Regular cardiac myocyte (primary cell): ENCODE measurements around the gene MICAL1. TPM values are rescaled to one million over a fixed set of nuclear protein-coding genes. Genes with fewer than 3 reads are reported as not detected.

ENCODE experiments used
- total RNA-seq: library from RNA; depleted of rRNA; stranded (reverse); fragments of >200 nt; gene quantifications from 2 replicates; pipeline ENCODE4 v1.2.3, GENCODE V29; 2014

The MICAL1 gene
- 37.2 and 40.3 TPM in 2 replicates for total RNA-seq

GRCh38 chr6:109455437-109456110, at the start of gene MICAL1:
TSS of gene MICAL1 (minus strand) at chr6:109455772. CDS start at chr6:109454196, 1,576 bp downstream.

GRCh38 chr6:109482905-109483734, 27.5 kb upstream of the MICAL1 start, which contains the start of gene ZBTB24:
TSS of gene ZBTB24 (minus strand) at chr6:109483219. CDS start at chr6:109482026, 1,193 bp downstream.

DNA sequence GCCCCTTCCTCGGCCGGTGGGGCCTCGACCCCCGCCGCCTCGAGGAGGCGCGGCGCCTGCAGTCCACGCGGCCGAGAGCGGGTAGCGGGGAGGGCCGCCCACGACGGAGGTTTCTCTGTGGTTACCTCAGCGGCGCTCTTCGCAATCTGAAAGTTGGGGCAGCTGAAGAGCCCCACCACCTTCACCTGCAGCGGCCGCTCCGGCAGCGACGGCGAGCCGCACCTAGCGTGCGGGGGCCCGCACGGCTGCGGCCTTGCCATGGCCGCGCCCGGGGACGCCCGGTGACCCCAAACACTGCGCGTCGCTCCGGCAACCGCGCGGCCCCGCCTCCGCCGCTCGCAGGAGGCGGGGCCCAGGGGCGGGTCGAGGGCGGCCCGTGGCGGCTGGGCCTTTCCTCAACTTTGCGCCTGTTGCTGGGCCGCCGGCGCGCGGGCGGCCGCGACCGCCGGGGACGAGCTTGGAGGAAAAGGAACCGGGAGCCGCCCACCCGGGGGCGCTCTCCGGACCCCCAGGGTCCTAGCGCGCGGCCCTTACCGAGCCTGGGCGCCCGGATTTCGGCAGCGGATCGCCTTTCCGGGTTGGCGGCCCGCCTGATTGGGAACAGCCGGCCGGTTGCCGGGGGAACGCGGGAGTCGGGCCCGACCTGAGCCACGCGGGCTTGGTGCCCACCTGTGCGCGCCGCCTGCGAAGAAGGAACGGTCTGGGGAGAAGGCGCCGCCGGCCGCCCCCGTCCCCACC, 15.1 kb downstream of the MICAL1 start, which contains the start of the genes PPIL6 and SMPD2:
Gene PPIL6 (minus strand): TSS at position 298 of the 738 bp plus-strand sequence. CDS start 38 bp downstream, at position 260.
Gene SMPD2 (plus strand): TSS at position 394 of the 738 bp plus-strand sequence. CDS start 398 bp downstream, outside the sequence.

Other genes with a start within 250 kb of the MICAL1 start
- gene CD164, start 73.3 kb downstream of the MICAL1 start, total RNA-seq: 136 and 180 TPM in 2 replicates
- 1.9 and 6.5 TPM in 2 replicates for gene PPIL6, start 15.1 kb downstream of the MICAL1 start, total RNA-seq
- gene SMPD2, start 15.0 kb downstream of the MICAL1 start, total RNA-seq: 7.7 and 9.0 TPM in 2 replicates
- 6.5 and 8.1 TPM in 2 replicates for gene ZBTB24, start 27.4 kb upstream of the MICAL1 start, total RNA-seq
- 4.2 and 10.1 TPM in 2 replicates for gene AK9, start 235.4 kb upstream of the MICAL1 start, total RNA-seq
- 19.0 and 23.7 TPM in 2 replicates for gene FIG4, start 235.5 kb upstream of the MICAL1 start, total RNA-seq